Measurements from ENCODE around the gene RPS2.
A peak's percentile ranks its signal among the peaks of the same experiment; 100 is the strongest.

RPS2 gene

GRCh38 chr16:1998852-1999801 lies 34.5 kb upstream of the RPS2 start:
- no peak for DNase-seq

- no peak for DNase-seq
These were observed 33.8 kb upstream of the RPS2 start for GRCh38 chr16:1998360-1998835.

- no peak for DNase-seq
These were observed 33.1 kb upstream of the RPS2 start for GRCh38 chr16:1997494-1998359.

- peak; percentile 28 for DNase-seq
These were observed 29.1 kb upstream of the RPS2 start for GRCh38 chr16:1993731-1994131.

- DNase-seq = no peak
These were observed 28.2 kb upstream of the RPS2 start for GRCh38 chr16:1992704-1993317.

- peak; percentile 87 for DNase-seq
These were observed 27.5 kb upstream of the RPS2 start for GRCh38 chr16:1991948-1992703.

GRCh38 chr16:1991588-1991947 lies 26.9 kb upstream of the RPS2 start:
- DNase-seq = no peak

GRCh38 chr16:1991135-1991551 lies 26.5 kb upstream of the RPS2 start:
- DNase-seq = no peak

GRCh38 chr16:1990351-1991134 lies 25.9 kb upstream of the RPS2 start:
- DNase-seq = no peak

GRCh38 chr16:1990101-1990350 lies 25.4 kb upstream of the RPS2 start:
- no peak for DNase-seq

- no peak for DNase-seq
These were observed 24.8 kb upstream of the RPS2 start, which contains the start of gene SYNGR3 for GRCh38 chr16:1989209-1990100. Gene SYNGR3 (plus strand): TSS chr16:1989970. CDS start chr16:1990103, 133 bp downstream.

- DNase-seq = no peak
These were observed 22.6 kb upstream of the RPS2 start for GRCh38 chr16:1987198-1987597.

- DNase-seq = no peak
These were observed 21.0 kb upstream of the RPS2 start for GRCh38 chr16:1985466-1986150.

GRCh38 chr16:1984347-1985225 lies 20.0 kb upstream of the RPS2 start:
- no peak for DNase-seq

- peak; percentile 96 for DNase-seq
These were observed 19.1 kb upstream of the RPS2 start, which contains the start of gene GFER for GRCh38 chr16:1983544-1984346. Gene GFER (plus strand): TSS chr16:1984193. CDS start chr16:1984219, 26 bp downstream.

GRCh38 chr16:1982991-1983543 lies 18.4 kb upstream of the RPS2 start:
- DNase-seq = no peak

GRCh38 chr16:1982013-1982433 lies 17.4 kb upstream of the RPS2 start:
- DNase-seq = no peak

- peak; percentile 8 for DNase-seq
These were observed 16.8 kb upstream of the RPS2 start, which contains the start of gene NOXO1 for GRCh38 chr16:1981398-1981836. Gene NOXO1 (minus strand): TSS chr16:1981469. CDS start chr16:1981179, 290 bp downstream.
